GM10266 (cell line): Measurements from ENCODE around the gene SCG2.

ENCODE experiments used
- DNase-seq: peaks from one replicate; pipeline ENCODE4 v3.0.0; 2012; ENCODE audit errors: extremely low spot score
- CTCF ChIP-seq: IDR thresholded peaks from 2 replicates; pipeline ENCODE4 v1.5.1; 2012; ENCODE audit warnings: mild to moderate bottlenecking, low read depth; ENCODE audit not compliant: control insufficient read depth, insufficient read depth; ENCODE audit errors: missing control alignments

SCG2 gene

GRCh38 chr2:223625652-223626051 is 23.5 kb upstream of the SCG2 start:
- no peak for DNase-seq
- TF ChIP-seq CTCF = no peak

- no peak for TF ChIP-seq CTCF
- no peak for DNase-seq
Measured at GRCh38 chr2:223621901-223622300, 19.7 kb upstream of the SCG2 start.

- TF ChIP-seq CTCF = no peak
- DNase-seq = no peak
Measured at GRCh38 chr2:223619486-223620129, 17.4 kb upstream of the SCG2 start.

GRCh38 chr2:223618172-223619035 is 16.2 kb upstream of the SCG2 start:
- TF ChIP-seq CTCF = no peak
- DNase-seq = no peak

GRCh38 chr2:223614534-223614933 is 12.4 kb upstream of the SCG2 start:
- no peak for TF ChIP-seq CTCF
- no peak for DNase-seq

- TF ChIP-seq CTCF = no peak
- DNase-seq = no peak
Measured at GRCh38 chr2:223613017-223613950, 11.1 kb upstream of the SCG2 start.

- no peak for TF ChIP-seq CTCF
- no peak for DNase-seq
Measured at GRCh38 chr2:223612501-223612900, 10.3 kb upstream of the SCG2 start.
